Natural killer cell (primary cell): ENCODE measurements around the gene LRPAP1. TPM values are rescaled to one million over a fixed set of nuclear protein-coding genes. Genes with fewer than 3 reads are reported as not detected.

ENCODE experiments used
- ATAC-seq, 3 donors: fragments of 150-1000 bp in 2 of 3; fragments of 200-7000 bp in 1 of 3; cut with Tn5 transposase; 1 replicate in 1 of 3; 2 replicates in 2 of 3; pipeline ENCODE4 v1.10.0; 2021; ENCODE audit warnings: mild to moderate bottlenecking in 2 of 3, moderate library complexity in 2 of 3
- DNase-seq, 2 donors: peaks; one replicate each; pipeline versions ENCODE4 v3.0.0 to v3.0.0-alpha.2; 2013 to 2021; ENCODE audit warnings: mixed read lengths in 1 of 2
- H3K27ac ChIP-seq: one replicate; pipeline ENCODE4 v1.5.1; 2013; ENCODE audit warnings: mild to moderate bottlenecking, low read length
- H3K27me3 ChIP-seq: one replicate; pipeline ENCODE4 v1.6.1; 2013; ENCODE audit warnings: low read length; ENCODE audit not compliant: control insufficient read depth, insufficient read depth
- H3K36me3 ChIP-seq: one replicate; pipeline ENCODE4 v1.6.1; 2013; ENCODE audit warnings: low read length; ENCODE audit not compliant: control insufficient read depth, insufficient read depth
- H3K4me1 ChIP-seq: one replicate; pipeline ENCODE4 v1.6.1; 2013; ENCODE audit warnings: low read length; ENCODE audit not compliant: control insufficient read depth, insufficient read depth
- H3K4me3 ChIP-seq: one replicate; pipeline ENCODE4 v1.5.1; 2013; ENCODE audit warnings: low read length
- H3K9me3 ChIP-seq: one replicate; pipeline ENCODE4 v1.6.1; 2013; ENCODE audit warnings: low read length; ENCODE audit not compliant: control insufficient read depth, insufficient read depth
- H3K27ac Mint-ChIP-seq, 2 donors: one replicate each; pipeline ENCODE4 v1.8.0; 2022; ENCODE audit warnings: mild to moderate bottlenecking in 2 of 2, mixed read lengths in 2 of 2, moderate library complexity in 1 of 2
- H3K27me3 Mint-ChIP-seq, 2 donors: one replicate each; pipeline ENCODE4 v1.8.0; 2022; ENCODE audit warnings: low read depth in 2 of 2, mixed read lengths in 2 of 2
- H3K36me3 Mint-ChIP-seq: one replicate; pipeline ENCODE4 v1.8.0; 2022; ENCODE audit warnings: mixed read lengths
- H3K4me1 Mint-ChIP-seq, 2 donors: one replicate each; pipeline ENCODE4 v1.8.0; 2022; ENCODE audit warnings: mixed read lengths in 2 of 2
- H3K4me3 Mint-ChIP-seq: one replicate; pipeline ENCODE4 v1.8.0; 2022; ENCODE audit warnings: mild to moderate bottlenecking, moderate library complexity, mixed read lengths
- H3K9me3 Mint-ChIP-seq, 2 donors: one replicate each; pipeline ENCODE4 v1.8.0; 2022; ENCODE audit warnings: mixed read lengths in 2 of 2
- WGBS: methylation state at CpG from one replicate; pipeline ENCODE4 v1.1.7; 2013; ENCODE audit warnings: missing lambda C conversion rate; ENCODE audit not compliant: insufficient coverage; 5-methylcytosine and 5-hydroxymethylcytosine counted together
- intact Hi-C: fragments of 100-400 bp; cut with micrococcal nuclease; formaldehyde crosslinking; loops from one replicate; pipeline ENCODE4 v1.14.2; 2022
- total RNA-seq, 4 donors: library from RNA; stranded (reverse); fragments of 120-200 nt in 1 of 4; gene quantifications; one replicate each; pipeline versions ENCODE4 v1.2.3 to v1.2.4, GENCODE V29; 2013 to 2022
- TF ChIP-seq, protein P1 (sequence below): fragments of 200-600 bp; IDR thresholded peaks from one replicate; pipeline ENCODE4 v1.8.0; 2022; ENCODE audit warnings: antibody characterized with exemption

The LRPAP1 gene
- total RNA-seq, 3 donors from 2014 or later (not counting 1 experiment from before 2014, with no cell fraction given), result 85.4 to 93.4 (median 87.3) TPM

DNA sequence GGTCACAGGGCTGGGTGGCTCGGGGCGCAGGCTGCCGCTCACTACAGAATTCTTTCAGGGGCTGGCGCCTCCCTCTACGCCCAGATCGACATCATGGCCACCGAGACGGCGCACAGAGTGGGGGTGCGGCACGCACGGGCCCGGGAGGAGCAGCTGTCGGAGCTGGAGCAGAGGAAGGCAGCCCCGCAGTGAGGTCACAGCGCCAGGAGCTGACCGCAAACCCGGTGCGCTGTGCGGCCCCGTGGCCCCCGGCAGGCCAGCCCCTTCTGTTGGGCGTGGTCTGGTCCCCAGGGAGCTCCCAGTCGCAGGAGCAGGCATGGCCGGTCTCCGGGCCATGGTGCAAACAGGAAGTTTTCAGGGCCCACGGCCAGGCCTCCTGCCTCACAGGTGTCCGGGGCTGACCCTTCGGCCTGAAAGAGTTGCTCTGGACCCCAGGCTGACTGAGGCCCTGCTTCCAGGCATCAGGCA is 31.6 kb downstream of the LRPAP1 start:
- intact Hi-C loops, result no loop called here
- Mint-ChIP-seq H3K4me3 (no peak overlapping the region), H3K4me1 (peaks cover 6 to 22% of the 10 kb centered on the region in 2 donors), H3K27me3 (no peaks in the 10 kb centered on the region), H3K27ac (no peak overlapping the region), H3K36me3 (no peaks in the 10 kb centered on the region), H3K9me3 (no peaks in the 10 kb centered on the region)
- Histone ChIP-seq H3K4me1 (peaks cover 13% of the 10 kb centered on the region), H3K4me3 (no peak overlapping the region), H3K9me3 (no peaks in the 10 kb centered on the region), H3K36me3 (peaks cover 12% of the 10 kb centered on the region), H3K27ac (no peak overlapping the region), H3K27me3 (no peaks in the 10 kb centered on the region)
- no peak for DNase-seq
- TF ChIP-seq, protein P1, sequence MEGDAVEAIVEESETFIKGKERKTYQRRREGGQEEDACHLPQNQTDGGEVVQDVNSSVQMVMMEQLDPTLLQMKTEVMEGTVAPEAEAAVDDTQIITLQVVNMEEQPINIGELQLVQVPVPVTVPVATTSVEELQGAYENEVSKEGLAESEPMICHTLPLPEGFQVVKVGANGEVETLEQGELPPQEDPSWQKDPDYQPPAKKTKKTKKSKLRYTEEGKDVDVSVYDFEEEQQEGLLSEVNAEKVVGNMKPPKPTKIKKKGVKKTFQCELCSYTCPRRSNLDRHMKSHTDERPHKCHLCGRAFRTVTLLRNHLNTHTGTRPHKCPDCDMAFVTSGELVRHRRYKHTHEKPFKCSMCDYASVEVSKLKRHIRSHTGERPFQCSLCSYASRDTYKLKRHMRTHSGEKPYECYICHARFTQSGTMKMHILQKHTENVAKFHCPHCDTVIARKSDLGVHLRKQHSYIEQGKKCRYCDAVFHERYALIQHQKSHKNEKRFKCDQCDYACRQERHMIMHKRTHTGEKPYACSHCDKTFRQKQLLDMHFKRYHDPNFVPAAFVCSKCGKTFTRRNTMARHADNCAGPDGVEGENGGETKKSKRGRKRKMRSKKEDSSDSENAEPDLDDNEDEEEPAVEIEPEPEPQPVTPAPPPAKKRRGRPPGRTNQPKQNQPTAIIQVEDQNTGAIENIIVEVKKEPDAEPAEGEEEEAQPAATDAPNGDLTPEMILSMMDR, result no peak
- 92% methylated on average over 29 of the region's 29 CpGs for WGBS
- no peak for ATAC-seq

DNA sequence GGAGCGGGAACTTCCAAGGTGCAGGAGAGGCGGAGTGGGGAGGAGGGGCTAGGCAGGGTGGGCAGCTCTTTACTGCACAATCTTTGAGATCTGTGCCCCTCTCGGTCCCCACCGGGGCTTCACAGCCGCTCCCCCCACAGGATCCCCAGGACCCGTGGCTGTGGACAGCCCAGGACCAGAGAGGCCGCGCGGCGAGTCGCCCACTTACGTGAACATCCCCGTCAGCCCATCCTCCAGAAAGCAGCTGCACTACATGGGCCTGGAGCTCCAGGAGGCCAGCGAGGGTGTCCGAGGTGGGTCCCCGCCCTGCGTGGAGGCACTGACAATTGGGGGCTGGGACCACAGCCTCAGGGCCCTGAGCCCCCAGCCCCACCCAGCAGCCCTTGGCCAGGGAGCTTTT is 32.1 kb downstream of the LRPAP1 start:
- Histone ChIP-seq H3K4me3 (no peak overlapping the region), H3K9me3 (no peaks in the 10 kb centered on the region), H3K4me1 (peaks cover 13% of the 10 kb centered on the region), H3K27ac (no peak overlapping the region), H3K36me3 (peaks cover 7% of the 10 kb centered on the region), H3K27me3 (no peaks in the 10 kb centered on the region)
- DNase-seq (no peak), ATAC-seq (no peak)
- intact Hi-C loops, result no loop called here
- Mint-ChIP-seq H3K4me3 (no peak overlapping the region), H3K27me3 (no peaks in the 10 kb centered on the region), H3K9me3 (no peaks in the 10 kb centered on the region), H3K36me3 (no peaks in the 10 kb centered on the region), H3K27ac (no peak overlapping the region), H3K4me1 (peaks cover 6 to 26% of the 10 kb centered on the region in 2 donors)
- 95% methylated on average over 17 of the region's 17 CpGs for WGBS
- TF ChIP-seq, protein P1, result no peak

DNA sequence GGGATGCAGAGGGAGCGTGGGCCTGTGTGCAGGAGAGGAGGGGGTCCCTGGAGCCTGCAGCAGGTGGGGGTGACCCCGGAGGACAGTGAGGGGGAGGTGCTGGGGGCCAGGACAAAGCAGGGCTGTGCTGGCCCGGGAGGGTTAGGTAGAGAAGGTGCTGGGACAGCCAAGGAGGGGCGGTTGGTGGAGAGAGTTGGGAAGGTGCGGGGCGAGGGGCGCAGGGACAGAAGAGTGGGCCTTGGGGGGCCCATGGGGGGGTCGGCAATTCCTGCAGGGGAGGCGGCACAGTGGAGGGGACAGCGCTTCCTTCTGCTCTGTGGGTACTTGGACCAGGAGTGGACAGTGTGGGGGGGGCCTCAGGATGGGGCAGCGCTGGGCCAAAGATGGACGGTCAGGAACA is 32.5 kb downstream of the LRPAP1 start:
- DNase-seq, result no peak
- Histone ChIP-seq H3K9me3 (no peaks in the 10 kb centered on the region), H3K36me3 (peaks cover 5% of the 10 kb centered on the region), H3K4me1 (peaks cover 13% of the 10 kb centered on the region), H3K27ac (no peak overlapping the region), H3K4me3 (no peak overlapping the region), H3K27me3 (no peaks in the 10 kb centered on the region)
- H3K27me3 Mint-ChIP-seq, result no peaks in the 10 kb centered on the region
- H3K4me1 Mint-ChIP-seq, result peaks cover 6 to 27% of the 10 kb centered on the region in 2 donors
- H3K4me3 Mint-ChIP-seq, result no peak overlapping the region
- TF ChIP-seq, protein P1, result no peak
- intact Hi-C loops, result no loop called here
- WGBS, result 91% methylated on average over 12 of the region's 12 CpGs
- no peaks in the 10 kb centered on the region for H3K36me3 Mint-ChIP-seq
- H3K27ac Mint-ChIP-seq, result no peak overlapping the region
- H3K9me3 Mint-ChIP-seq, result no peaks in the 10 kb centered on the region
- ATAC-seq, result no peak

DNA sequence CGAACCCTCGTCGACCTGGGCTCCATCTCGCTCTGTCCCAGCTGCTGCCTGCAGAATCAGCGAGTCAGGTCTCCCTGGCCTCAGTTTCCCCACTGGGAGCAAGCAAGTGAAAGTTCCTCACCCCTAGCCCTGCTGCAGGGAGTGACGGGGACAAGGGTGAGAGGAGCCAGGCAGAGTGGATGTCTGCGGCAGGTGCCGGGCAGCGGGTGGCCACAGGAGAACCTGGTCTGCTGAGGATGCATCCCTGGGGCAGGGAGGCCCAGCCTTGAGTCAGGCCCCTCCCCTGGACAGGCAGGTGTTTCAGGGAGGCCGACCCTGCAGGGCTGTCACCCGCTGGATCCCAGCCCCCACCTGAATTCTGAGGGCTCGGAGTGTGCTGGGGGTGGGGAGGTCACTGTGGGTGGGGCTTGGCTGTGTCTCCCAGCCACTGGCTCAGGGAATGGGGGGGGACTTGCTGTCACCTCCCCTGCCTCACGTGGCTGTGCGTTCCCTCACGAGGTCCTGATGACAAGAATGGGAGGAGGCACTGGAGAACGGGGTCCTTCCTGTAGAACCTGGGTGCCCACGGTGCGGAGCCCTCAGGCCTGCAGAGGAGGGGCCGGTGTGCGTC is 33.2 kb downstream of the LRPAP1 start:
- no peak for ATAC-seq
- H3K27me3 Mint-ChIP-seq, result no peaks in the 10 kb centered on the region
- intact Hi-C loops, result no loop called here

More for the DNA sequence above, 33.2 kb downstream of the LRPAP1 start:
- Mint-ChIP-seq H3K4me1 (peaks cover 6 to 27% of the 10 kb centered on the region in 2 donors), H3K36me3 (no peaks in the 10 kb centered on the region), H3K9me3 (no peaks in the 10 kb centered on the region), H3K27ac (no peak overlapping the region), H3K4me3 (no peak overlapping the region)
- Histone ChIP-seq H3K4me1 (peaks cover 19% of the 10 kb centered on the region), H3K9me3 (no peaks in the 10 kb centered on the region), H3K27me3 (no peaks in the 10 kb centered on the region), H3K4me3 (no peak overlapping the region), H3K36me3 (peaks cover 8% of the 10 kb centered on the region), H3K27ac (no peak overlapping the region)
- WGBS, result 87% methylated on average over 20 of the region's 20 CpGs
- no peak for DNase-seq
- TF ChIP-seq, protein P1, result no peak
